Stomach (tissue), 9 donors: ENCODE results near the gene TLCD1. TPM values are rescaled to one million over a fixed set of nuclear protein-coding genes. Genes with fewer than 3 reads are reported as not detected.

ENCODE experiments used
- DNase-seq, 2 donors: peaks; one replicate each; pipeline versions ENCODE4 v3.0.0 to v3.0.0-alpha.2; 2013 to 2019
- H3K27ac ChIP-seq, 5 donors: fragments of 200-600 bp in 4 of 5; sonication (generic) in 4 of 5; one replicate each; pipeline ENCODE4 v1.5.1; 2013 to 2019; ENCODE audit warnings: mild to moderate bottlenecking in 1 of 5, moderate library complexity in 1 of 5
- H3K27me3 ChIP-seq, 3 donors: fragments of 200-600 bp; sonication (generic); one replicate each; pipeline ENCODE4 v1.5.1; 2017 to 2019; ENCODE audit warnings: mixed run types in 1 of 3
- H3K36me3 ChIP-seq, 4 donors: fragments of 200-600 bp; sonication (generic); 1 replicate in 3 of 4; 2 replicates in 1 of 4; pipeline ENCODE4 v1.5.1; 2016 to 2019
- H3K4me1 ChIP-seq, 4 donors: fragments of 200-600 bp; sonication (generic); one replicate each; pipeline ENCODE4 v1.5.1; 2016 to 2019
- H3K4me3 ChIP-seq, 4 donors: fragments of 200-600 bp; sonication (generic) in 3 of 4; one replicate each; pipeline ENCODE4 v1.5.1; 2016 to 2019; ENCODE audit warnings: mild to moderate bottlenecking in 1 of 4
- H3K9me3 ChIP-seq, 4 donors: fragments of 200-600 bp; sonication (generic); one replicate each; pipeline ENCODE4 v1.5.1; 2016 to 2019
- EP300 ChIP-seq: sonication (generic); formaldehyde crosslinking; IDR thresholded peaks from one replicate; pipeline ENCODE4 v1.6.1; 2017; ENCODE audit warnings: antibody characterized with exemption
- POLR2A ChIP-seq, 4 donors: fragments of 450-650 bp; IDR thresholded peaks; one replicate each; pipeline ENCODE4 v1.6.1; 2016; ENCODE audit warnings: antibody characterized with exemption in 4 of 4, control low read depth in 2 of 4, mild to moderate bottlenecking in 1 of 4, moderate library complexity in 1 of 4
- POLR2AphosphoS5 ChIP-seq, 3 donors: sonication (generic); formaldehyde crosslinking; IDR thresholded peaks; one replicate each; pipeline ENCODE4 v1.6.1; 2016; ENCODE audit warnings: antibody characterized with exemption in 3 of 3
- WGBS, 5 donors: extraction: QIAGEN DNeasy Blood & Tissue Kit in 3 of 5; methylation state at CpG; one replicate each; pipeline versions ENCODE4 v1.1.5 to v1.1.7; 2013 to 2018; 5-methylcytosine and 5-hydroxymethylcytosine counted together
- intact Hi-C: fragments of 100-400 bp; cut with DNase I; formaldehyde crosslinking; loops from one replicate; pipeline ENCODE4 v1.15.1; 2023; ENCODE audit warnings: low total_unique reads
- polyA plus RNA-seq, 3 donors: library from polyadenylated mRNA; stranded (reverse); fragments of 200-250 nt; gene quantifications; one replicate each; pipeline ENCODE4 v1.2.3, GENCODE V29; 2013
- total RNA-seq, 5 donors: library from RNA; depleted of rRNA; stranded (reverse); fragments of >200 nt; gene quantifications; one replicate each; pipeline versions ENCODE4 v1.1.0 to v1.2.3, GENCODE V29; 2014 to 2016
- TF ChIP-seq, protein P1 (sequence below), 7 experiments: fragments of 450-650 bp in 4 of 7; fragments of 200-600 bp in 3 of 7; sonication (generic) in 3 of 7; IDR thresholded peaks; one replicate each; pipeline ENCODE4 v1.5.1; 2016 to 2019; ENCODE audit warnings: antibody characterized with exemption in 7 of 7, control low read depth in 2 of 7, mild to moderate bottlenecking in 1 of 7
- donor health status: healthy with polysubstance abuse.
- donor health status: Bipolar disorder and iron deficiency.
- donor health status: healthy.

The TLCD1 gene
- total and polyA plus RNA-seq, 8 donors, result 2.6 to 21.0 (median 10.0) TPM; not detected in 2

DNA sequence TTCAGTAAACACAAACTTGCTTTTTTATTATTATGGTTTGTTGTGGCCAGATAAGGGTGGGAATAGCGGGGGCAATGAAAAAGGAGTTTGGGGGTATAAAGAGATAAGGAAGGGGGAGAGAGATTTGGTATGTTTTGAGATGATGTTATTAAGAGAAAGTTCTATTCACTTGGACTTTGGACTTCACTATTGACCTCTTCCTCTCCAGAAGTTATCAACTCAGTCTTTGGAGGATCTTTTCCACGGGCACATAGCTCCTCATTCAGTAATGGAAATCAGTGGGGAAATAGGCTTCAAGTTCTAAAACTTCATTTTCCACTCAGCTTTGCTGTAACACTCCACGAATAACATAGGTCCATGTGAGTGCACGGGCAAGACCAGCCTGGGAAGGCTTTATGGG is 37.6 kb downstream of the TLCD1 start:
- no peak for TF ChIP-seq EP300
- no peak for TF ChIP-seq POLR2AphosphoS5 (IDR thresholded peaks at IDR 0.05)
- TF ChIP-seq POLR2A (IDR thresholded peaks at IDR 0.05), result no peak
- TF ChIP-seq, protein P1, sequence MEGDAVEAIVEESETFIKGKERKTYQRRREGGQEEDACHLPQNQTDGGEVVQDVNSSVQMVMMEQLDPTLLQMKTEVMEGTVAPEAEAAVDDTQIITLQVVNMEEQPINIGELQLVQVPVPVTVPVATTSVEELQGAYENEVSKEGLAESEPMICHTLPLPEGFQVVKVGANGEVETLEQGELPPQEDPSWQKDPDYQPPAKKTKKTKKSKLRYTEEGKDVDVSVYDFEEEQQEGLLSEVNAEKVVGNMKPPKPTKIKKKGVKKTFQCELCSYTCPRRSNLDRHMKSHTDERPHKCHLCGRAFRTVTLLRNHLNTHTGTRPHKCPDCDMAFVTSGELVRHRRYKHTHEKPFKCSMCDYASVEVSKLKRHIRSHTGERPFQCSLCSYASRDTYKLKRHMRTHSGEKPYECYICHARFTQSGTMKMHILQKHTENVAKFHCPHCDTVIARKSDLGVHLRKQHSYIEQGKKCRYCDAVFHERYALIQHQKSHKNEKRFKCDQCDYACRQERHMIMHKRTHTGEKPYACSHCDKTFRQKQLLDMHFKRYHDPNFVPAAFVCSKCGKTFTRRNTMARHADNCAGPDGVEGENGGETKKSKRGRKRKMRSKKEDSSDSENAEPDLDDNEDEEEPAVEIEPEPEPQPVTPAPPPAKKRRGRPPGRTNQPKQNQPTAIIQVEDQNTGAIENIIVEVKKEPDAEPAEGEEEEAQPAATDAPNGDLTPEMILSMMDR (IDR thresholded peaks at IDR 0.05), result no peak
- H3K4me3 ChIP-seq, result no peak overlapping the region
- H3K4me1 ChIP-seq, result no peaks in the 10 kb centered on the region
- no peaks in the 10 kb centered on the region for H3K27me3 ChIP-seq
- 84 to 89% (median 87%) methylated on average over 4 of the region's 4 CpGs for WGBS, 5 donors
- intact Hi-C loops, result no loop called here
- peaks cover 95 to 100% (median 100%) of the 10 kb centered on the region in 4 donors for H3K36me3 ChIP-seq
- no peak overlapping the region for H3K27ac ChIP-seq
- no peaks in the 10 kb centered on the region for H3K9me3 ChIP-seq
- DNase-seq, result no peak

DNA sequence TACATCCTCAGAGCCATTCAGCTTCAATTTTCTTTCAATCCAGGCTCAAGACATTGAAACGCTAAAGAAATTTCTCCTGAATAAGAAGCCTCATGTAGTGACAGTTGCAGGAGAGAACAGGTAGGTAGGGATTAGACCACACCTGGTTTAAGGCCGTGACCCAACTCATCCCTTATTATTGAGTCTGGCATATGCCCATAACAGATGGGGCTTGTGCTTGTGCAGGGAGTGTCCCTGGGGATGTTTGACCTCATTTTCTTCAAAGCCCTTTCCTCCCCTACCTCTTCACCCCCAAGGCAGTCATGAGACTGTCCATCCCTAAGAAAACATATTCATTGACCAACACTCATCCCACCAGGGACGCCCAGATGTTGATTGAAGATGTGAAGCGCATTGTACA is 39.7 kb downstream of the TLCD1 start:
- Histone ChIP-seq H3K36me3 (peaks cover 98 to 100% (median 100%) of the 10 kb centered on the region in 4 donors), H3K4me1 (no peaks in the 10 kb centered on the region), H3K4me3 (no peak overlapping the region), H3K27ac (no peak overlapping the region), H3K27me3 (no peaks in the 10 kb centered on the region), H3K9me3 (no peaks in the 10 kb centered on the region)
- 75 to 93% (median 88%) methylated on average over 4 of the region's 4 CpGs for WGBS, 5 donors
- intact Hi-C loops, result no loop called here
- DNase-seq, result no peak
- TF ChIP-seq POLR2A (IDR thresholded peaks at IDR 0.05), result no peak
- TF ChIP-seq, protein P1 (IDR thresholded peaks at IDR 0.05), result no peak
- TF ChIP-seq EP300, result no peak
- no peak for TF ChIP-seq POLR2AphosphoS5 (IDR thresholded peaks at IDR 0.05)

DNA sequence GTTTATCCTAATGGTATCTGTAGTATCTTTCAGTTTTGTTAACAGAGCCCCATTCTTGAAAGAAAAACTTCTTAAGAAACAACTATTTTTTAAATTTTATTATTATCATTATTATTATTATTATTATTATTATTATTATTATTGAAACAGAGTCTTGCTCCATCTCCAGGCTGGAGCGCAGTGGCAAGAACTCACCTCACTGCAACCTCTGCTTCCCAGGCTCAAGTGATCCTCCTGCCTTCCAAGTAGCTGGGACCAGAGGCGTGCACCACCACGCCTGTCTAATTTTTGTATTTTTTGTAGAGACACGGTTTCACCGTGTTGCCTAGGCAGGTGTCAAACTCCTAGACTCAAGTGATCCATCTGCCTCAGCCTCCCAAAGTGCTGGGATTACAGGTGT is 40.7 kb downstream of the TLCD1 start:
- Histone ChIP-seq H3K27me3 (no peaks in the 10 kb centered on the region), H3K36me3 (peaks cover 96 to 100% (median 100%) of the 10 kb centered on the region in 4 donors), H3K4me1 (no peaks in the 10 kb centered on the region), H3K4me3 (no peak overlapping the region), H3K27ac (no peak overlapping the region), H3K9me3 (no peaks in the 10 kb centered on the region)
- no peak for DNase-seq
- 88 to 94% (median 93%) methylated on average over 5 of the region's 5 CpGs for whole genome bisulfite sequencing, 5 donors
- intact Hi-C loops, result no loop called here
- TF ChIP-seq EP300 (no peak), POLR2A (IDR thresholded peaks at IDR 0.05) (no peak), POLR2AphosphoS5 (IDR thresholded peaks at IDR 0.05) (no peak)
- TF ChIP-seq, protein P1 (IDR thresholded peaks at IDR 0.05), result no peak

DNA sequence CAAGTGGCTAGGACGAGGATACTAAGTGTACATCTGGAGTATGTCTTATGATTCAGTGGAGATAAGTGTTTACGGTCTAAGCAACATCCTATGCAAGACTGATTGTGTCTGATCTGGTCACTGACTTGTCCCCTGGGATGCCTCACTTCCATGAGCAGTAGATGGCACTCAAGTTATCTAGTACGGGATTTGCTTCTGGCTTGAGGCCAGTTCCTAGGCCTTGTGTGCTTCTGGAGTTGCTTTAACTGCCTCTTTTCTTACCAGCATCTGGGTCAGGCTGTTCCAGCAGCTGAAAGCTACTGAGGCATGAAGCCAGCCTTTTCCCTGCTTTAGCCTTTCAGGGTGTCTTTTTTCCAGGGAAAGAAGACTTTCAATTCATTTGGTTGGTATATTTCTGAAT is 41.1 kb downstream of the TLCD1 start:
- H3K9me3 ChIP-seq, result no peaks in the 10 kb centered on the region
- no peak overlapping the region for H3K4me3 ChIP-seq
- no peak overlapping the region for H3K27ac ChIP-seq
- DNase-seq, result peak in 1 of 2 donors; percentile 73
- TF ChIP-seq POLR2A (IDR thresholded peaks at IDR 0.05), result no peak
- no peak for TF ChIP-seq EP300
- peak in 1 of 3 donors; percentile 39 for TF ChIP-seq POLR2AphosphoS5 (IDR thresholded peaks at IDR 0.05)
- TF ChIP-seq, protein P1 (IDR thresholded peaks at IDR 0.05), result no peak
- 43 to 57% (median 54%) methylated on average over 3 of the region's 3 CpGs for WGBS, 5 donors
- intact Hi-C loops, result no loop called here
- peaks cover 93 to 100% (median 100%) of the 10 kb centered on the region in 4 donors for H3K36me3 ChIP-seq
- H3K27me3 ChIP-seq, result no peaks in the 10 kb centered on the region
- H3K4me1 ChIP-seq, result no peaks in the 10 kb centered on the region
